ENCODE data around the gene CDC25C. TPM values are rescaled to one million over a fixed set of nuclear protein-coding genes. Genes with fewer than 3 reads are reported as not detected.

CDC25C gene
- polyA plus RNA-seq, 2 of the 4 experiments (the other 2 are of a cell fraction) = 12.6 to 19.3 TPM

DNA sequence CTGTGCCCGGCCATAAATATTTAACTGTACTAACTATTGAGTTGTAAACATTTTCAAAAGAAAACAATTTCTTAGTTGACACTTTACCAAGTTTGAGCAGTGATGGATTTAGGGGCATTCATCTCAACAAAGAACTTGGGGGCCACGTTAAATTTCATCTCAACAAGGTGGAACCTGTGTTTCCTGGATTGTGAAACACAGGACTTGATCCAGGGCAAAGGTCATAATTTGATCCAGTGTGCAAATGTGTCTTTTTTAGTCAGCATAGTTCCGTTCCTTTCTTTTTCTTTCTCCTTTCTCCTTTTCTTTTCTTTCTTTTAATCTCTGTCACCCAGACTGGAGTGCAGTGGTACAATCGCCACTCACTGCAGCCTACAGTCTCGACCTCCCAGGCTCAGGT is 60.3 kb downstream of the CDC25C start:
- Histone ChIP-seq H3K4me2 (no peak overlapping the region), H3K9me3 (no peaks in the 10 kb centered on the region), H3K4me1 (no peaks in the 10 kb centered on the region), H3K4me3 (no peak overlapping the region), H3K27ac (no peak overlapping the region)
- TF ChIP-seq RNF2 (IDR thresholded peaks at IDR 0.05; ENCODE audit: borderline replicate concordance, low read depth) (no peak), EP300 (IDR thresholded peaks at IDR 0.05) (no peak), KDM5A (IDR thresholded peaks at IDR 0.05) (no peak), NPAS2 (CRISPR knock-in tag; IDR thresholded peaks at IDR 0.05; ENCODE audit: borderline replicate concordance) (no peak), CBX8 (IDR thresholded peaks at IDR 0.05) (no peak), MYC (IDR thresholded peaks at IDR 0.05; ENCODE audit: borderline replicate concordance, low read length) (no peak), RARB (CRISPR knock-in tag; IDR thresholded peaks at IDR 0.05) (no peak), CHD4 (IDR thresholded peaks at IDR 0.05; ENCODE audit: borderline replicate concordance) (no peak), FOSL2 (IDR thresholded peaks at IDR 0.05) (no peak), FOSL2 (CRISPR knock-in tag; IDR thresholded peaks at IDR 0.05) (no peak), ZFP36 (IDR thresholded peaks at IDR 0.05; ENCODE audit: borderline replicate concordance, partially characterized antibody) (no peak), CEBPB (IDR thresholded peaks at IDR 0.05) (no peak), RFX5 (IDR thresholded peaks at IDR 0.05) (no peak), ZC3H11A (IDR thresholded peaks at IDR 0.05) (no peak), HEYL (CRISPR knock-in tag; IDR thresholded peaks at IDR 0.05) (no peak), PHF8 (IDR thresholded peaks at IDR 0.05; ENCODE audit: borderline replicate concordance, low read depth) (no peak), NR3C1 (IDR thresholded peaks at IDR 0.05) (no peak), FOXS1 (CRISPR knock-in tag; IDR thresholded peaks at IDR 0.05) (no peak), FOSB (CRISPR knock-in tag; IDR thresholded peaks at IDR 0.05) (no peak)
- TF ChIP-seq, protein P1, sequence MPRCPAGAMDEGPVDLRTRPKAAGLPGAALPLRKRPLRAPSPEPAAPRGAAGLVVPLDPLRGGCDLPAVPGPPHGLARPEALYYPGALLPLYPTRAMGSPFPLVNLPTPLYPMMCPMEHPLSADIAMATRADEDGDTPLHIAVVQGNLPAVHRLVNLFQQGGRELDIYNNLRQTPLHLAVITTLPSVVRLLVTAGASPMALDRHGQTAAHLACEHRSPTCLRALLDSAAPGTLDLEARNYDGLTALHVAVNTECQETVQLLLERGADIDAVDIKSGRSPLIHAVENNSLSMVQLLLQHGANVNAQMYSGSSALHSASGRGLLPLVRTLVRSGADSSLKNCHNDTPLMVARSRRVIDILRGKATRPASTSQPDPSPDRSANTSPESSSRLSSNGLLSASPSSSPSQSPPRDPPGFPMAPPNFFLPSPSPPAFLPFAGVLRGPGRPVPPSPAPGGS (IDR thresholded peaks at IDR 0.05) = no peak
- TF ChIP-seq, protein P2, sequence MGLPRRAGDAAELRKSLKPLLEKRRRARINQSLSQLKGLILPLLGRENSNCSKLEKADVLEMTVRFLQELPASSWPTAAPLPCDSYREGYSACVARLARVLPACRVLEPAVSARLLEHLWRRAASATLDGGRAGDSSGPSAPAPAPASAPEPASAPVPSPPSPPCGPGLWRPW (IDR thresholded peaks at IDR 0.05) = no peak
- WGBS (ENCODE audit: missing lambda C conversion rate) = 73% methylated on average over 5 of the region's 5 CpGs
- ChIA-PET CTCF (no interaction called here), POLR2A (no interaction called here)
- no peak for ATAC-seq
- DNase-seq (ENCODE audit: low read depth in 1 of 2, low spot score in 1 of 2) = no peak
- no peak for FAIRE-seq

DNA sequence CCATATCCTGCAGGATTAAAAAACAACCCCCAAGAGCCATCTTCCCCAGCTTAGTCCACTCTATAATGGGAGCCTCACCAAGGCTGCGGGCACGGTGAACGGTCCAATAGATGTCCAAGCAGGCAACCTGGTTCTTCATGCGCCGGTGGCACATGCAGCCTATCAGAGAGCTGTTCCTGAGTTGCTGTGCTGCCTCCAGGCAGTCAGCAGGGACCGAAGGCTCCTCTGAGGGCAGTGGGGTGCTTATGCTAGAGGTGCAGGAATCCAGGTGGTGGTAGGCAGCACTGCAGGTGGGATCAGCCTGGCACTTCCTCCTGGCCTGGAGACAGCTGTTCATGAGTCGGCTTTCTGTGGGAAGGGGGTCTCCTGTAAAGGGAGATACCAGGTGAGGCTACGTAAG is 67.4 kb downstream of the CDC25C start:
- no peaks in the 10 kb centered on the region for H3K4me1 ChIP-seq
- no peaks in the 10 kb centered on the region for H3K9me3 ChIP-seq
- POLR2A ChIA-PET = no interaction called here
- no peak overlapping the region for H3K4me2 ChIP-seq
- DNase-seq (ENCODE audit: low read depth in 1 of 2, low spot score in 1 of 2) = no peak
- no peak overlapping the region for H3K27ac ChIP-seq
- WGBS (ENCODE audit: missing lambda C conversion rate) = 88% methylated on average over 7 of the region's 8 CpGs
- H3K4me3 ChIP-seq = no peak overlapping the region
- no peak for TF ChIP-seq ZC3H11A (IDR thresholded peaks at IDR 0.05)
- TF ChIP-seq POLR2A (IDR thresholded peaks at IDR 0.05; ENCODE audit: low read length) = no peak
- no peak for TF ChIP-seq FOSB (CRISPR knock-in tag; IDR thresholded peaks at IDR 0.05)
- no peak for TF ChIP-seq SREBF2 (IDR thresholded peaks at IDR 0.05)
- TF ChIP-seq, protein P3, sequence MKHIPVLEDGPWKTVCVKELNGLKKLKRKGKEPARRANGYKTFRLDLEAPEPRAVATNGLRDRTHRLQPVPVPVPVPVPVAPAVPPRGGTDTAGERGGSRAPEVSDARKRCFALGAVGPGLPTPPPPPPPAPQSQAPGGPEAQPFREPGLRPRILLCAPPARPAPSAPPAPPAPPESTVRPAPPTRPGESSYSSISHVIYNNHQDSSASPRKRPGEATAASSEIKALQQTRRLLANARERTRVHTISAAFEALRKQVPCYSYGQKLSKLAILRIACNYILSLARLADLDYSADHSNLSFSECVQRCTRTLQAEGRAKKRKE (CRISPR knock-in tag; IDR thresholded peaks at IDR 0.05; ENCODE audit: low read depth) = no peak
- no peak for TF ChIP-seq POLR2AphosphoS2 (conservative IDR thresholded peaks at IDR 0.05; ENCODE audit: low read length)
- TF ChIP-seq ESRRA (IDR thresholded peaks at IDR 0.05; ENCODE audit: borderline replicate concordance, low read length) = no peak
- TF ChIP-seq JUN (IDR thresholded peaks at IDR 0.05) = no peak
- TF ChIP-seq HEYL (CRISPR knock-in tag; IDR thresholded peaks at IDR 0.05) = no peak
- no peak for TF ChIP-seq CBX8 (IDR thresholded peaks at IDR 0.05)
- no peak for TF ChIP-seq MYC (IDR thresholded peaks at IDR 0.05; ENCODE audit: borderline replicate concordance, low read length)
- no peak for TF ChIP-seq NR3C1 (IDR thresholded peaks at IDR 0.05)
- no peak for TF ChIP-seq ZFP36 (IDR thresholded peaks at IDR 0.05; ENCODE audit: borderline replicate concordance, partially characterized antibody)
- TF ChIP-seq NPAS2 (CRISPR knock-in tag; IDR thresholded peaks at IDR 0.05; ENCODE audit: borderline replicate concordance) = no peak
- no peak for TF ChIP-seq MAFK (IDR thresholded peaks at IDR 0.05; ENCODE audit: partially characterized antibody)
- TF ChIP-seq ZSCAN20 (CRISPR knock-in tag; IDR thresholded peaks at IDR 0.05) = no peak
- TF ChIP-seq KDM5A (IDR thresholded peaks at IDR 0.05) = no peak
- TF ChIP-seq, protein P4, sequence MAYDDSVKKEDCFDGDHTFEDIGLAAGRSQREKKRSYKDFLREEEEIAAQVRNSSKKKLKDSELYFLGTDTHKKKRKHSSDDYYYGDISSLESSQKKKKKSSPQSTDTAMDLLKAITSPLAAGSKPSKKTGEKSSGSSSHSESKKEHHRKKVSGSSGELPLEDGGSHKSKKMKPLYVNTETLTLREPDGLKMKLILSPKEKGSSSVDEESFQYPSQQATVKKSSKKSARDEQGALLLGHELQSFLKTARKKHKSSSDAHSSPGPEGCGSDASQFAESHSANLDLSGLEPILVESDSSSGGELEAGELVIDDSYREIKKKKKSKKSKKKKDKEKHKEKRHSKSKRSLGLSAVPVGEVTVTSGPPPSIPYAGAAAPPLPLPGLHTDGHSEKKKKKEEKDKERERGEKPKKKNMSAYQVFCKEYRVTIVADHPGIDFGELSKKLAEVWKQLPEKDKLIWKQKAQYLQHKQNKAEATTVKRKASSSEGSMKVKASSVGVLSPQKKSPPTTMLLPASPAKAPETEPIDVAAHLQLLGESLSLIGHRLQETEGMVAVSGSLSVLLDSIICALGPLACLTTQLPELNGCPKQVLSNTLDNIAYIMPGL (CRISPR knock-in tag; IDR thresholded peaks at IDR 0.05; ENCODE audit: borderline replicate concordance) = no peak
- no peak for TF ChIP-seq HDAC2 (IDR thresholded peaks at IDR 0.05)
- TF ChIP-seq, protein P5, sequence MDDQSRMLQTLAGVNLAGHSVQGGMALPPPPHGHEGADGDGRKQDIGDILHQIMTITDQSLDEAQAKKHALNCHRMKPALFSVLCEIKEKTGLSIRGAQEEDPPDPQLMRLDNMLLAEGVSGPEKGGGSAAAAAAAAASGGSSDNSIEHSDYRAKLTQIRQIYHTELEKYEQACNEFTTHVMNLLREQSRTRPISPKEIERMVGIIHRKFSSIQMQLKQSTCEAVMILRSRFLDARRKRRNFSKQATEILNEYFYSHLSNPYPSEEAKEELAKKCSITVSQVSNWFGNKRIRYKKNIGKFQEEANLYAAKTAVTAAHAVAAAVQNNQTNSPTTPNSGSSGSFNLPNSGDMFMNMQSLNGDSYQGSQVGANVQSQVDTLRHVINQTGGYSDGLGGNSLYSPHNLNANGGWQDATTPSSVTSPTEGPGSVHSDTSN (IDR thresholded peaks at IDR 0.05) = no peak
- ATAC-seq = peak; percentile 45 to 68; a peak in 3 of 6 replicates
- no peak for FAIRE-seq
- CTCF ChIA-PET = interaction anchor here (0.8 to 2.5 kb wide), 4 partner anchors 18 to 44 kb away, joined by 3 to 9 read pairs (median 4); no protein-coding TSS in a partner anchor

Data from A549 (cell line).